Measurements from ENCODE around the gene SETD3.

SETD3 gene

GRCh38 chr14:99427632-99428300, 52.9 kb downstream of the SETD3 start:
- Histone ChIP-seq H2AFZ (ENCODE audit: low read length) (no peak overlapping the region), H3K9me3 (ENCODE audit: low read length) (no peaks in the 10 kb centered on the region; the same call in 1 of the 2 replicates), H3K9ac (ENCODE audit: low read length) (no peak overlapping the region), H3K4me2 (ENCODE audit: low read length) (no peak overlapping the region), H3K4me3 (ENCODE audit: low read depth, low read length, poor library complexity, severe bottlenecking) (no peak overlapping the region), H4K20me1 (ENCODE audit: insufficient read depth, low read length) (no peaks in the 10 kb centered on the region), H3K9me2 (ENCODE audit: low read depth, low read length) (no peaks in the 10 kb centered on the region), H3K27me3 (ENCODE audit: insufficient read depth, low read length) (no peaks in the 10 kb centered on the region), H3K36me3 (ENCODE audit: insufficient read depth, low read length) (peaks cover 22% of the 10 kb centered on the region), H3K4me1 (ENCODE audit: insufficient read depth, low read length, severe bottlenecking) (peaks cover 23% of the 10 kb centered on the region), H3F3A (ENCODE audit: insufficient read depth, low read length) (no peaks in the 10 kb centered on the region), H3K27ac (ENCODE audit: low read depth, low read length, poor library complexity, severe bottlenecking) (no peak overlapping the region), H3K79me2 (ENCODE audit: insufficient read depth, low read length) (no peaks in the 10 kb centered on the region)
- TF ChIP-seq CTCF (IDR thresholded peaks at IDR 0.05; ENCODE audit: low read length) (no peak), EZH2 (IDR thresholded peaks at IDR 0.05; ENCODE audit: borderline replicate concordance, low read length) (no peak)

DNA sequence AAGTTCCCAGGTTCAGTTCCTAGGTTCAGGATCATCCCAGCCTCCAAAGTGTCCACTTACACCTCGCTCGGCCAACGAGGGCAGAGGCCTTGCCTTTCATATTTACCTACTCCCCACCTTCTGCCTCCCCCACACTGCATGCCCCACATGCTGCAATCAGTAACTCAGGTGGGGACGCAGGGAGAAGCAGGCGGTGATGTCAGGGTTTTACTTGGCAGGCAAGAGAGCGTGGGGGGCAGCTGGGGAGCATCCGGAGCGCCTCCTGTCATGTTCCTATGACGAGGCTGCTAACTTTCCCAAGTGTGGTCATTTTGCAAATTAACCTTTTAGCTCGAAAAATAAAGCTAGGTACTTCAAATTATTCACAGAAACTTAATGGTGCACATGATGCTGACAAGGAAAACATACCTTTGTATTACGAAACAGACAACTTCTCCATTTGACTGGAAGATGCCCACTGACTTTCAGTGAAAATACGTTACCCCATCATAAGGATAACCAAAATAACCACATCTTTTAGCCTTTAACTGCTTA, 53.8 kb downstream of the SETD3 start:
- Histone ChIP-seq H4K20me1 (ENCODE audit: insufficient read depth, low read length) (no peaks in the 10 kb centered on the region), H3K9ac (ENCODE audit: low read length) (no peak overlapping the region), H3K36me3 (ENCODE audit: insufficient read depth, low read length) (peaks cover 22% of the 10 kb centered on the region), H3K4me1 (ENCODE audit: insufficient read depth, low read length, severe bottlenecking) (peaks cover 23% of the 10 kb centered on the region), H3K27me3 (ENCODE audit: insufficient read depth, low read length) (no peaks in the 10 kb centered on the region), H3K9me2 (ENCODE audit: low read depth, low read length) (no peaks in the 10 kb centered on the region), H3F3A (ENCODE audit: insufficient read depth, low read length) (no peaks in the 10 kb centered on the region), H2AFZ (ENCODE audit: low read length) (no peak overlapping the region), H3K4me3 (ENCODE audit: low read depth, low read length, poor library complexity, severe bottlenecking) (no peak overlapping the region), H3K4me2 (ENCODE audit: low read length) (no peak overlapping the region), H3K9me3 (ENCODE audit: low read length) (no peaks in the 10 kb centered on the region; the same call in 1 of the 2 replicates), H3K27ac (ENCODE audit: low read depth, low read length, poor library complexity, severe bottlenecking) (no peak overlapping the region), H3K79me2 (ENCODE audit: insufficient read depth, low read length) (no peaks in the 10 kb centered on the region)
- TF ChIP-seq CTCF (IDR thresholded peaks at IDR 0.05; ENCODE audit: low read length) (no peak), EZH2 (IDR thresholded peaks at IDR 0.05; ENCODE audit: borderline replicate concordance, low read length) (no peak)

DNA sequence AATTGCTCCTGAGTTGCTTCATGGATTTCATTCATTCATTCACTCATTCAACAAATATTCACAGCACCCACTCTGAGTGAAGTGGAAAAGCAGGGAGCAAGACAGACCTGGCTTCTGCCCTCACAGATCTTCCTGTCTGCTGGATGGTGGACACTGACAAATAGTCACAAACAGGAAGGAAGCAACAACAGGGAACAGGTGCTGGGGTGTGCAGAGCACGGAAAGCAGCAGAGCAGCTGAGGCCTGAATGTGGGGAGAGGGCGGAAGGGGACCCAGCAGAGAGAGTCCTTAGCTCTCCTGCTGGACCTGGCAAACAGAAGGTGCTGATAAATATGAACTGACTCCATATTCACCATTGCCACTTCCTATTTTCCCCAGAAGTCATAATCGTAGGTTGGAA, 54.4 kb downstream of the SETD3 start:
- TF ChIP-seq EZH2 (IDR thresholded peaks at IDR 0.05; ENCODE audit: borderline replicate concordance, low read length) (no peak), CTCF (IDR thresholded peaks at IDR 0.05; ENCODE audit: low read length) (no peak)
- H3K79me2 ChIP-seq (ENCODE audit: insufficient read depth, low read length) = no peaks in the 10 kb centered on the region

More for the DNA sequence above, 54.4 kb downstream of the SETD3 start:
- H3K4me1 ChIP-seq (ENCODE audit: insufficient read depth, low read length, severe bottlenecking) = peaks cover 23% of the 10 kb centered on the region
- no peaks in the 10 kb centered on the region for H3K27me3 ChIP-seq (ENCODE audit: insufficient read depth, low read length)
- H3K9me2 ChIP-seq (ENCODE audit: low read depth, low read length) = no peaks in the 10 kb centered on the region
- no peak overlapping the region for H3K4me2 ChIP-seq (ENCODE audit: low read length)
- H3K9me3 ChIP-seq (ENCODE audit: low read length) = no peaks in the 10 kb centered on the region; the same call in 1 of the 2 replicates
- no peaks in the 10 kb centered on the region for H3F3A ChIP-seq (ENCODE audit: insufficient read depth, low read length)
- no peak overlapping the region for H2AFZ ChIP-seq (ENCODE audit: low read length)
- H3K4me3 ChIP-seq (ENCODE audit: low read depth, low read length, poor library complexity, severe bottlenecking) = no peak overlapping the region
- peaks cover 22% of the 10 kb centered on the region for H3K36me3 ChIP-seq (ENCODE audit: insufficient read depth, low read length)
- no peaks in the 10 kb centered on the region for H4K20me1 ChIP-seq (ENCODE audit: insufficient read depth, low read length)
- no peak overlapping the region for H3K9ac ChIP-seq (ENCODE audit: low read length)
- no peak overlapping the region for H3K27ac ChIP-seq (ENCODE audit: low read depth, low read length, poor library complexity, severe bottlenecking)

Data from OCI-LY1 (cell line).